ENCODE data around the gene SERTAD3. TPM values are rescaled to one million over a fixed set of nuclear protein-coding genes. Genes with fewer than 3 reads are reported as not detected.

SERTAD3 gene
- total RNA-seq, 1 experiment from 2014 or later = 30.9 TPM

- H3K79me2 ChIP-seq (ENCODE audit: insufficient read depth, low read length) = peaks cover 4% of the 10 kb centered on the region; the same call in 1 of the 2 replicates
- Mint-ChIP-seq H3K27me3 (ENCODE audit: low read depth) (no peaks in the 10 kb centered on the region), H3K4me1 (peaks cover 28 to 32% of the 10 kb centered on the region in 2 experiments), H3K4me3 (peak overlapping the region; percentile 91 to 96), H3K27ac (peak overlapping the region; percentile 97 to 100 (median 98)), H3K9me3 (no peaks in the 10 kb centered on the region; a peak in 1 of 5 replicates), H3K36me3 (ENCODE audit: insufficient read depth in 1 of 3, low read depth in 3 of 3) (peaks cover 15 to 30% (median 25%) of the 10 kb centered on the region in 3 experiments; a peak in 6 of 7 replicates)
- H2BK120ac ChIP-seq (ENCODE audit: low read depth, low read length, poor library complexity, severe bottlenecking) = no peak overlapping the region
- H4K8ac ChIP-seq (replicated peaks; ENCODE audit: insufficient read length, low read depth, low read length) = no peak overlapping the region
- H3K4me1 ChIP-seq (ENCODE audit: insufficient read depth, low read length) = no peaks in the 10 kb centered on the region
- peak overlapping the region; percentile 96 for H3K4me2 ChIP-seq (ENCODE audit: insufficient read depth, insufficient read length, low read length)
- no peak overlapping the region for H2BK15ac ChIP-seq (ENCODE audit: low read depth, low read length)
- H3K9ac ChIP-seq (ENCODE audit: extremely low read depth, insufficient read length, low read length) = peak overlapping the region; percentile 78
- no peak overlapping the region for H2BK12ac ChIP-seq (ENCODE audit: insufficient read length, low read depth, low read length)
- no peak overlapping the region for H4K5ac ChIP-seq (ENCODE audit: insufficient read length, low read depth, low read length)
- no peak overlapping the region for H3K23ac ChIP-seq (ENCODE audit: insufficient read length, low read depth, low read length)
- no peak overlapping the region; the same call in 1 of the 2 replicates for H3K4ac ChIP-seq (ENCODE audit: low read depth, low read length)
- H2AK5ac ChIP-seq (ENCODE audit: insufficient read length, low read length) = no peak overlapping the region
- no peak overlapping the region for H2BK20ac ChIP-seq (ENCODE audit: low read depth, low read length, poor library complexity, severe bottlenecking)
- TF ChIP-seq CTCF (conservative IDR thresholded peaks at IDR 0.05) = no peak
- peak overlapping the region; percentile 62 for H3K27ac ChIP-seq (ENCODE audit: insufficient read length, low read depth, low read length)
- DNase-seq = peak; percentile 100
- H3K14ac ChIP-seq (ENCODE audit: insufficient read depth, low read length) = peak overlapping the region; percentile 78; the same call in 1 of the 2 replicates
- H4K20me1 ChIP-seq (ENCODE audit: control insufficient read depth, insufficient read depth, insufficient read length) = no peaks in the 10 kb centered on the region
- no peaks in the 10 kb centered on the region for H3K27me3 ChIP-seq (ENCODE audit: insufficient read depth, low read length)
- no peak overlapping the region for H3T11ph ChIP-seq (ENCODE audit: low read length)
- no peak overlapping the region for H4K91ac ChIP-seq (ENCODE audit: insufficient read length, low read depth, low read length)
- no CpG with 5 or more reads among the region's 52 CpGs for WGBS (ENCODE audit: extremely low coverage, insufficient read length, low lambda C conversion rate)
- H3K9me3 ChIP-seq (ENCODE audit: control insufficient read depth, low read depth, low read length) = no peaks in the 10 kb centered on the region
- H3K18ac ChIP-seq (ENCODE audit: insufficient read length, low read depth, low read length) = peak overlapping the region; percentile 91
- no peak overlapping the region for H3K56ac ChIP-seq (ENCODE audit: insufficient read length, low read depth, low read length)
- H3K79me1 ChIP-seq (ENCODE audit: insufficient read depth, low read depth, low read length, poor library complexity, severe bottlenecking) = peaks cover 6% of the 10 kb centered on the region
- no peak overlapping the region for H2AFZ ChIP-seq (ENCODE audit: low read length)
- H3K23me2 ChIP-seq (ENCODE audit: insufficient read length, low read depth, low read length, poor library complexity, severe bottlenecking) = peaks cover 3% of the 10 kb centered on the region
- H2BK5ac ChIP-seq (ENCODE audit: insufficient read length, low read length) = peak overlapping the region; percentile 20
Observed at GRCh38 chr19:40443131-40443999, 770 bp downstream of the SERTAD3 start.
